IPS DF 4.7 (cell line): Measurements from ENCODE around the gene GLE1.
"Not testable (repeated sequence)": the region's sequence is repeated elsewhere in the genome, so short reads cannot be mapped to it uniquely, and the experiment has no call there.

ENCODE experiments used
- DNase-seq: peaks from one replicate; pipeline ENCODE4 v3.0.0-alpha.2; 2013; ENCODE audit warnings: low spot score; ENCODE audit errors: extremely low read depth

The GLE1 gene

GRCh38 chr9:128497824-128498610, 6.5 kb upstream of the GLE1 start:
- no peak for DNase-seq

- no peak for DNase-seq
Measured at GRCh38 chr9:128498911-128499310, 5.6 kb upstream of the GLE1 start.

- DNase-seq = no peak
Measured at GRCh38 chr9:128499920-128500319, 4.6 kb upstream of the GLE1 start.

DNA sequence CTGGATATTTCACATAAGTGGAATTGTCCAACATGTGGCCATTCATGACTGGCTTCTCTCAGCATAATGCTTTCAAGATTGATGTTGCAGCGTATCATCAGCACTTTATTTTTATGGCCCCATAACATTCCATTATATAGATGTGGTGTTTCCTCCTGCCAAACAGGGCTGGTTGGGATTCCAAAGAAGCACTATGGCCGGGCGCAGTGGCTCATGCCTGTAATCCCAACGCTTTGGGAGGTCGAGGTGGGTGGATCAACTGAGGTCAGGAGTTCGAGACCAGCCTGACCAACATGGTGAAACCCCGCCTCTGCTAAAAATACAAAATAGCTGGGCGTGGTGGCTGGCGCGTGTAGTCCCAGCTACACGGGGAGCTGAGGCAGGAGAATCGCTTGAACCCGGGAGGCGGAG, 1.1 kb upstream of the GLE1 start:
- not testable (repeated sequence) for DNase-seq

DNA sequence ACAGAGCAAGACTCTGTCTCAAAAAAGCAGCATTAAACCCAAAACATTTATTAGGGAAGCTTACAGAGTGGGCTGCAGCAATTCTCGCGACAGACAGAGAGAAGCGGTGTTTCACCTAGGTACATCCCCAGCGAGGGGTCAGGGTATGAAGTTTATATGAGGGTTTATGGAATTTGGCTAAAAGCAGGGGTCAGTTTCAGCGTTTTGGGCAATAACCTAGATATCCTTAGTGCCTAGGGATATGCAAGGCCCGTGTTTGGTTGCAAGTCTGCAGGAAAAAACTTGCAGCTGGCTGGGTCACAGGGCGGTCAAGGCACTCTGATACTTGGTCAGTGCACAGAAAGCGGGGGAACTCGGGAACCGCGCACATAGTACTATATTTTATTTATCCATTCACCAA, 649 bp upstream of the GLE1 start:
- DNase-seq = no peak

DNA sequence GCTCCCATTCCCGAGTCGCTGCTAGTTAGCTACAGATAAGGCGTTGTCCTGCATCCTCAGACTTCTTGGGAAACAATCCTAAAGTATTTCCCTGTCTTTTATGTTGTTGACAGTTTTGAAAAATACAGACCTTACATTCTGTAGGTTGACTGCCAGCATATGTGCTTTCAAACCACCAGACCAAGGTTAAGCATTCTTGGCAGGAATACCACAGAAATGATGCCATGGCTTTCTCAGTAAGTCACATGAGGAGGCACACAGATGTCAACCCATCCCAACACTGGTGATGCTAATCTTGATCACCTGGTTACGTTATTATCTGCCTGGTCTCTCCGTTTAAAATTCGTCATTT, 871 bp downstream of the GLE1 start:
- DNase-seq = no peak

GRCh38 chr9:128505906-128506305, 1.4 kb downstream of the GLE1 start:
- DNase-seq = not testable (repeated sequence)

- DNase-seq = no peak
Measured at GRCh38 chr9:128512820-128513219, 8.3 kb downstream of the GLE1 start.

GRCh38 chr9:128521956-128522355, 17.4 kb downstream of the GLE1 start:
- no peak for DNase-seq

DNA sequence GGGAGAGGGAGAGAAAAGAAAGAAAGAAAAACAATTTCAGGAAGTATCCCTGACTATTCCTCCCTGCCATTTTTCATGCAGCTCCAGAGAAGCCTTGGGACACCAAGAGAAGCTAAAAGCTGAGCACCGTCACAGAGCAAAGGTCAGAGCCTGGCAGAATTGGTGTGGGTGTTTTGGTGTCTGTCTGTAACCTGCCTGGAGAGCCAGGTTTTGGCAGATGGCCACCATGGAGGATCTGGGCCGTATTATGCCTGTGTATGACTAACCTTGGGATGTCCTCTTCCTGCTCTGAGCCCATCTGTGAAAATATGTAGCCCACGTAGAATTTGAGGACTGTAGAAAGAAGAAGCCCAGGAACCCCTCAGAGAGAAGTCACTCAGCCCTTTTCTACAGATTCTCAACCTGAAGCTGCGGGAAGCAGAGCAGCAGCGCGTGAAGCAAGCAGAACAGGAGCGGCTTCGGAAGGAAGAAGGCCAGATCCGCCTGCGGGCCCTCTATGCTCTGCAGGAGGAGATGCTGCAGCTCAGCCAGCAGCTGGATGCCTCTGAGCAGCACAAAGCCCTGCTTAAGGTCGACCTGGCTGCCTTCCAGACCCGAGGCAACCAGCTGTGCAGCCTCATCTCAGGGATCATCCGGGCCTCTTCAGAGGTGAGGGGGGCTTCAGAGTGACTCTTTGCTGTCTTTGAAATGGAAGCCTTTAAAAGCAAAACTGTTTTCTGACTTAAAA, 18.8 kb downstream of the GLE1 start:
- no peak for DNase-seq

DNA sequence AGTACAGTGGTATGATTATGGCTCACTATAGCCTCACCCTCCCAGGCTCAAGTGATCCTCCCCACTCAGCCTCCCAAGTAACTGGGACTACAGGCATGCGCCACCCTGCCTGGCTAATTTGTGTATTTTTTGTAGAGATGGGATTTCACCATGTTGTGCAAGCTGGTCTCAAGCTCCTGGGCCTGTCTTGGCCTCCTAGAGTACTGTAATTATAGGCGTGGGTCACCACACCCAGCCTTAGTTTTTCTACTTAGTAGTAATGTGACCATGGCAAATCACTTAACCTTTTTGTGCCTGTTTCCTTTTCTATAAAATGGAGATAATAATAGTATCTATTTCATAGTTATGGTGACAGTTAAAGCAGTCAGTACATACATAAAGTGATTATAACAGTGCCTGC, 22.2 kb downstream of the GLE1 start:
- DNase-seq = no peak

DNA sequence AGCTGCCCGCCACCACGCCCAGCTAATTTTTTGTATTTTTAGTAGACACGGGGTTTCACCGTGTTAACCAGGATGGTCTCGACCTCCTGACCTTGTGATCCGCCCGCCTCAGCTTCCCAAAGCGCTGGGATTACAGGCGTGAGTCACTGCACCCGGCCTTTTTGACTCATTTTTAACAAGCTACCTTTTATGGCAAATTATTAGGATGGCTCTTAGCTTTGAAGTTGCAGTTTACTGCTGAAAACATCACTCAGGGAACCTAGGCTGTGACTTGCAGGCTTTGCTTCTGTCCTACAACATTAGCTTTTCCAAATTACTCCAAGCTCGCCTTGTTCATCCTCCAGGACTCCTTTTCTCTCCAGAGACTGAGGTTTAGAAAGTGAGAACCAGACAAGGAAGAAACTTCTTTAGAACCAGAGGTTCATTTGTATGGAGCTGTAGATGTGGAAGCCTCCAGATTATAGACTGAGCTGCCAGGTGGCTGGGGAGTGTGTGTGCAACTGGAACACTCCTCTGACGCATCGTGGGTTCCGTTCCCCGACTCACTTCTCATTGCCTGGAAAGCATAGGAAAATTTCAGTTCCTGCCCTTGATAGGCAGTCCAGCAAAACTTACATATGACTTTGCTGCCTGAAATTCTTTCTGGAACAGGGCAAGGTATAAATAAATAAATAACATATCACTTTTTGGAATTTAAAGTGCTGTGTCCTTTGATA, 24.1 kb downstream of the GLE1 start:
- DNase-seq = no peak

GRCh38 chr9:128529191-128529590, 24.7 kb downstream of the GLE1 start:
- no peak for DNase-seq

GRCh38 chr9:128532581-128532980, 28.1 kb downstream of the GLE1 start:
- no peak for DNase-seq

- DNase-seq = no peak
Measured at GRCh38 chr9:128540634-128541360, 36.3 kb downstream of the GLE1 start.

DNA sequence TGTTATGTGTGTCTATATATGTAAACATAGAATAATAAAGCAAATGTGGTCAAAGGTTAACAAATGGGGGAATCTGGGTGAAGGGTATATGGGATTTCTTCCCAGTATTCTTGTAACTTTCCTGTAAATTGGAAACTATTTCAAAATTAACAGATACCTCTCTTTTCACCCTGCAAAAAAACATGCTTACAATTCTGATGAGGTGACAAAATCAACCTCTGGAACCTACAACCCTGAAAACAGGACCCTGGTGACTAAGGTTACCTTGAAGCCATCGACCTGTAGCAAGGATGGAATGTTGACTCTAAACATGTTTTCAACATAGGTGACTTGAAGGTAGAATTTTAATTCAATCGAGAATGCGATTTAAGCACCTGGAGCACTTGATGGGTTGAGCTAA, 42.0 kb downstream of the GLE1 start:
- no peak for DNase-seq

- no peak for DNase-seq
Measured at GRCh38 chr9:128548876-128549275, 44.4 kb downstream of the GLE1 start.

GRCh38 chr9:128550226-128550625, 45.7 kb downstream of the GLE1 start:
- no peak for DNase-seq

DNA sequence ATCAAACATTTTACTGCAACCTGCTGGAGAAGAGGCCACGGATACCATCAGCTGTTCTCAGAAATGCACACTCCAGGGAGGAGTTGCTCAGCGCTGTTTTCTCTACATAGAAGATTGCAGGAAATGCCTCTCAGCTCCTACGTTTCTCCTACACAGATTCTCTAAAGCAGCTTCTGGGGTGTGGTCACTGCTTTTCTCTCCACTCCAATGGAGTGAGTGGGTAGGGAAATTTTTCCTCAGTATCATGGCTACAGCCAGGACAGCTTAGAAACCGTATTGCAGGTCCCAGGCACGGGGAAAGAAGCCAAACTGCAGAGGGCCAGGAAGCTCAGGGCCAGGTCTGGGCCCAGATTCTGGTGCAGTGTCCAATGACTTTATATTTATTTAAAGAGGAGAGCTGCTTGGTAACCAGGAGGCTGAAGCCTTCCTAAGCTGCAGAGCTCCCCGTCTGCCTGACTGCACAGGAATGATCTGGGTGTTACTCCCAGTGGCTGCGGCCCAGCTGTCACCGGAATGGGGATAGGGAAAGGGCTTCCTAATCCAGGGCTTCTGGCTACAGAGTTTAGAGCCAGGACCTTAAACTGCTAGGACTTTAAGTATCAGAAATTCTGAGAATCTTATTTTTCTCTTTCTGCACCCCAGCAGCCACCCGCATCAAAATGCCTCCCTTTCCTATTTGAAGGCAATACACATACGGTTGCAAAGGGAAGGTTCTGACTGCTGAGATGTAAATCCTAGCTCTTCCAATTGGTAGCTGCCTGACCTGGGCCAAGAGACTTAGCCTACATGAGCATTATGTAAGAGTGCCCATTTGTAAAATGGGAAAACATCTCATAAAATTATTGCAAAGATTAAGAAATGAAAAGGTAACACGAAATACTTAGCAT, 46.5 kb downstream of the GLE1 start:
- DNase-seq = no peak

- no peak for DNase-seq
Measured at GRCh38 chr9:128551657-128552152, 47.2 kb downstream of the GLE1 start.
